Measurements from ENCODE around the gene PHB1.

DNA sequence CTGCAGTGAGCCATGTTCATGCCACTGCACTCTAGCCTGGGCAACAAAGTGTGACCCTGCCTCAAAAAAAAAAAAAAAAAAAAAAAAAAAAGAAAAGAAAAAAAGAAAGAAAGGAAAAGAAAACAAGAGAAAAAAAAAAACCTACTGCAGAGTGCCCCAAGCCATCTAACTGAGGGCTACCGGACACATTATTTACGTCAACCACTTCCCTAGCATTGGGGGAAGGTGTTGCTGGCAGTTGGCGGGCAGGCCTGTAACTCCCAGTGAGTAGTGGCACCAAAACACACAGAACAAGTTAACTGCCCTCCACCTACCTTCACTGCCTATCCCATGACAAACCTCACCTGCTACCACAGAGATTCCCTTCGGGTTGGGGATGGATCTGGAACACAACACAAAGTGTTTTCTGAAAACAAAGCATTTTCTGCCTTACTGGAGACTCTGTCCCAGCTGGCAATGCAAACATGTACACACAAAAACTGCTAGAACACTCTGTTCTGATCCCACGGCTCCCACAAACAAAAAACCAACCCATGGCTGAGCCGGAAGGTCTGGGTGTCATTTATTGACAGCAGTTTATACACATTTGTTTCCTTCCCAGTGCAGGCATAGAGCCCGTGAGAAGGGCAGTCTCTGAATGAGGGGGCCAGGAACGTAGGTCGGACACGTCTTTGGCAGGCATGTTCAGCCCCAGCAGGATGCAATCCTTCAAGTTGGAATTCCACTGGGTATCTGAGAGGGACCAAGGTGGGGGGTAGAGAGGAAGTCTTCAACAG, 11.0 kb downstream of the PHB1 start:
- no peak for TF ChIP-seq ZNF529 (tag by site-specific recombination; IDR thresholded peaks at IDR 0.05; ENCODE audit: insufficient replicate concordance)
- no peak for TF ChIP-seq ZNF571 (tag by site-specific recombination; IDR thresholded peaks at IDR 0.05)
- TF ChIP-seq, protein P1, sequence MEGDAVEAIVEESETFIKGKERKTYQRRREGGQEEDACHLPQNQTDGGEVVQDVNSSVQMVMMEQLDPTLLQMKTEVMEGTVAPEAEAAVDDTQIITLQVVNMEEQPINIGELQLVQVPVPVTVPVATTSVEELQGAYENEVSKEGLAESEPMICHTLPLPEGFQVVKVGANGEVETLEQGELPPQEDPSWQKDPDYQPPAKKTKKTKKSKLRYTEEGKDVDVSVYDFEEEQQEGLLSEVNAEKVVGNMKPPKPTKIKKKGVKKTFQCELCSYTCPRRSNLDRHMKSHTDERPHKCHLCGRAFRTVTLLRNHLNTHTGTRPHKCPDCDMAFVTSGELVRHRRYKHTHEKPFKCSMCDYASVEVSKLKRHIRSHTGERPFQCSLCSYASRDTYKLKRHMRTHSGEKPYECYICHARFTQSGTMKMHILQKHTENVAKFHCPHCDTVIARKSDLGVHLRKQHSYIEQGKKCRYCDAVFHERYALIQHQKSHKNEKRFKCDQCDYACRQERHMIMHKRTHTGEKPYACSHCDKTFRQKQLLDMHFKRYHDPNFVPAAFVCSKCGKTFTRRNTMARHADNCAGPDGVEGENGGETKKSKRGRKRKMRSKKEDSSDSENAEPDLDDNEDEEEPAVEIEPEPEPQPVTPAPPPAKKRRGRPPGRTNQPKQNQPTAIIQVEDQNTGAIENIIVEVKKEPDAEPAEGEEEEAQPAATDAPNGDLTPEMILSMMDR (tag by site-specific recombination; IDR thresholded peaks at IDR 0.05), result no peak
- TF ChIP-seq GLI2 (tag by site-specific recombination; IDR thresholded peaks at IDR 0.05; ENCODE audit: borderline replicate concordance, low read depth), result no peak
- no peak for TF ChIP-seq ZNF747 (tag by site-specific recombination; IDR thresholded peaks at IDR 0.05)
- TF ChIP-seq ZNF394 (tag by site-specific recombination; IDR thresholded peaks at IDR 0.05; ENCODE audit: borderline replicate concordance), result no peak
- no peak for TF ChIP-seq ZIC2 (tag by site-specific recombination; IDR thresholded peaks at IDR 0.05)
- TF ChIP-seq ZNF433 (tag by site-specific recombination; IDR thresholded peaks at IDR 0.05; ENCODE audit: low read depth), result no peak
- no peak for TF ChIP-seq SETDB1 (IDR thresholded peaks at IDR 0.05; ENCODE audit: insufficient read length, low read length)
